ENCODE results near the gene RAPGEF6.
"Not testable (repeated sequence)": the region's sequence is repeated elsewhere in the genome, so short reads cannot be mapped to it uniquely, and the experiment has no call there.

The RAPGEF6 gene

DNA sequence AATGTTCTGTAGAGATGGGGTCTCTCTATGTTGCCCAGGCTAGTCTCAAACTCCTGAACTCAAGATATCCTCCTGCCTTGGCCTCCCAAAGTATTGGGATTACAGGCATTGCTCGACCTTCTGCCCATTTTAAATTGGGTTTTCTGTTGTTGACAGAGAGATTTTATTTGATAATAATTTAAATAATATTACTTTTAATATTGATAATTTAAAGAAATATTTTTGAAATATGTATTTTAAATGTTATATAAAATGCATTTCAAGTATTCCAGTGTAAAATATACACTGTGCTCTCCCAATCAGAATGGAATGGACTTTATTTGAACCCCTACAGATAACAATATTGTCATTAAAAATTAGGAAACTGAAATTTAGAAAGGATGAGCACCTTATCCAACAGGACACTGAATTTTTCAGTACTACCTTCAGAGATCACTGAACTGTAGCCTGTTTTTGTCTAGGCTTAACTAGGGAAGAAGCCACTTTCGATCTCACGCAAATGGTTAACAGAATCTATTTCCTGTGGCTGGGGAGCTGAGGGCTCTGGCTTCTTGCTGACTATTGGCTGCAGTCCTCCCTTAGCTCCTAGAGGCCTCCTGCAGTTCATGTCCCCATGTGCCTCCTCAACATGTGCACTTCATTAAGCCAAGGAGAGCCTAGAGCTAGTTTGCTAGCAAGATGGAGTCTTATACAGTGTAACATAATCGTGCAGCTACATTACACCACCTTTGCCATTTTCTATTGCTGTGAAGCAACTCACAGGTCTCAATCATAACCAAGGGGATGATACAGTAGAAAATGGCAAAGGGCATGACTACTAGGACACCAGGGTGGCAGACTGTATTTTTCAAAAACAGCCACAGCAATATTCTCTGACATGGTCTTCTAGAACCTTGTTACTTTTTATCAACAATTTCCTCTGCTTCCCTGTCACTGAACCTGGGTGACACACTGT, 221.1 kb downstream of the RAPGEF6 start:
- DNase-seq, result peak; percentile 51

DNA sequence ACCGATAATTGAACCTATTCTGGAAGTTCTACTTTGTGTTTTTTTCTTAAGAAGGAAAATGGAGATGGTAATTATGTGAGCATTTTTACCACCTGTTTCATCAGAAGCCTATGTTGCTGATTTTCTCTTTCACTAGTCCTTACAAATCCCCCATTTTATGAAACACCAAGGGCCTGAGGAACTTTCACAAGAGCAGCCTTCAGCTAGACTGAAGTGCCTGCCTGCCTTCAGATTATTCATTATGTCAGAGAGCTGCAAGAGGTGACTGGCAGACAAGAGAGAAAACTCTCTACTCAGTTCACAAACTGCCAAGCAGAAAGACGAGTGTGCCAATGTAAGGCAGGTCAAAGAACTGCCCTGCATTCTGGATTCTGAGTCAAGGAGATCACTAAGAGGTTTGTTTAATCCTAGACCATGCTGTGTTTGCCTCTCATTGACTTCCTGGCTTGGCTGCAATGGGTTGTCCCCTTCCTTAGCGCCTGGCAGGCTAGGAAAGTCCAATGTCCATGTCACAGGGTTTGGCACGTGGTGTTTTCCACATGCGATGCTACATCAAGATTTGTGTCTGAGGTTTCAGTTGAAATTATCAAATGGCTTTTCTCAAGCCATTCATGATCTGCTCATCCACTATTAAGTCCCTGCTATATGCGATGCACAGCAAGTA, 227.9 kb downstream of the RAPGEF6 start:
- DNase-seq, result no peak

DNA sequence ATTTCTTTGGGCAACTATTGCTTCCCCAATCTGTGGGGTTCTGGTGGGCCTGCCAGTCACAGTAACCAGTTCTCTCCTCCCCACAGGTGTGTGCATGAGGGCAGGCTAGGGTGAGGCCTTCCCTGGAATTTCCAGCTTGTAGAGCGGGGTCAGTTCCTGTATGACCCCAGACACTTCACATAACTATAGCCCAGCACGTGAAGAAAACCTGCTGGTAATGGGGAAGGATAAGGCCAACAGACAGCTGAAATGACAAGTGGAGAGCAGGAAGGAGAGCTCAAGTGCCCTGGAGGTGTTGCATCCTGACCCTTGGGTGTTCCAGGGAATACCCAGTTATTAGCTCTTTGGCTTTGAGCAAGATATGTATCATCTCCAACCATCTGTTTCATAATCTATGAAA, 229.0 kb downstream of the RAPGEF6 start:
- DNase-seq, result no peak

DNA sequence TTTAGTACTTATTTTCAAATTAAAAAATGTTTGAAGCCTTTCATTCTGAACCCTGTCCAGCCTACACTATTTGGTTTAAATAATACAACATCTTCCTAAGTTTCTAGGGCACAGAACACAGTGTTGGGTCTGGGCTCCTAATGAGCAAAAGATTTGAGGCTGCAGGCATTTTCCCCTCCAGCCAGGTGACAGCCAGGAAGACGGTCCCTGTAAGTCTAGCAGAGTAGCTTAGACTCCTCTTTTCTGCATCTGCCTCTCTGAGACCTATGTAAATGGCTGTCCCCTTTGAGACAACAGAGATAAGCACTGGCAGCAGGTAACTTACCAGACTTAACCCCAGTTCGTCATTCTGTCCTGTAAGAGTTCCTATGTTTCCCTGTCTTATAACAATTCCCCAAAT, 229.4 kb downstream of the RAPGEF6 start:
- no peak for DNase-seq

DNA sequence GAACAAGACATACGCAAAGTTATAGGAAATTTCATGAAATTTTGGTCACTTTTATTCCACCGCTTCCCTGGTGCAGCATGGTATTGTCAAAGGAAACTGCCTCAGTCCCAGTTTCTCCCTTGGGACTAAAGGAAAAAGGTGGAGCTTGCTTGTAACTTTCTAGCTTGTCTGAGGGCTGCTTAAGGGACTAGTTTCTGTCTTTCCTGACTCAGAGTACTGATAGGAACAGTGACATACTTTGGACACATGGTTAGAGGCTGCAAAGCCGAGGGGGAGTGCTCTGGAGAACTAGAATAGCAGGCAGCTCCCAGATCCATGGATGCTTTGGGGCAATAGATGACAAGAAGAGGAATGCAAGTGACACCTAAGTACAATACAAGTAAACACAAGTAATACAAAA, 234.4 kb downstream of the RAPGEF6 start:
- DNase-seq, result no peak

DNA sequence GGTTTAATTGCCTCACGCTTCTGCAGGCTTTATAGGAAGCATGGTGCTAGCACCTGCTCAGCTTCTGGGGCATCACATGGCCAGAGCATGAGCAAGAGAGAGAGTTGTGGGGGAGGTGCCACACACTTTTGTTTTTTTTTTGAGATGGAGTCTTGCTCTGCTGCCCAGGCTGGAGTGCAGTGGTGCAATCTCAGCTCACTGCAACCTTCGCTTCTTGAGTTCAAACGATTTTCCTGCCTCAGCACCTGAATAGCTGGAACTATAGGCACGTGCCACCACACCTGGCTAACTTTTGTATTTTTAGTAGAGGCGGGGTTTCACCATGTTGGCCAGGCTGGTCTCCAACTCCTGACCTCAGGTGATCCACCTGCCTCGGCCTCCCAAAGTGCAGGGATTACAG, 236.0 kb downstream of the RAPGEF6 start:
- not testable (repeated sequence) for DNase-seq

DNA sequence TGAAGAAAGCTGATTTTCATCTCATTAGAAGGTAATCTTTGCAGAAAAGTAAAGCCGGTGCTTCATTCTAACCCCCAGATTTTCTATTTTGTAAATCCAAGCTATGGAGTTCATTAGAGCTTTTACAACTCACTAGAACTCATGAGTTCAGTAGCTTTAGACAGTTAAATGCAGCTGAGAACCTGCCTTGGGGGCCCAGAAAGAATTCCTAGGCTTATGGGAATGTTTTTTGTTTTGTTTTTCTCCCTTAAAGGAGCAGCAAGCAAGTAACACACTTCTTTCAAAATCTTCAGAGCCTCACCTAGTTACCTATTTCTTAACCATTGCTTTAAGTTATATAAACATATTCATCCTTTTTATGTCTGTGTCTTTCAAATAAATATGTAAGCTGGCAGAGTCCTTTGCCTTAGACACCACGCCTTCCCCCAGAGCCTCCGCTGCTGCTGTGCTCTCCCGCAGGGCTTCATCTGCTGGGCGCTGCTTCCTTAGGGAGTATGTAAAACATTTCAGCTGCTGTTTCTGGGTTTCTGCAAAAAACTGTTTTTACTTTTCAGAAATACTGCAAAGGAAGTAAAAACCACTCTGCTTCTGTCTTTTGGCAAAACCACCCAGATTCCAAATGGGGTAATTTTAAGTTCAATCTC, 238.3 kb downstream of the RAPGEF6 start:
- no peak for DNase-seq

DNA sequence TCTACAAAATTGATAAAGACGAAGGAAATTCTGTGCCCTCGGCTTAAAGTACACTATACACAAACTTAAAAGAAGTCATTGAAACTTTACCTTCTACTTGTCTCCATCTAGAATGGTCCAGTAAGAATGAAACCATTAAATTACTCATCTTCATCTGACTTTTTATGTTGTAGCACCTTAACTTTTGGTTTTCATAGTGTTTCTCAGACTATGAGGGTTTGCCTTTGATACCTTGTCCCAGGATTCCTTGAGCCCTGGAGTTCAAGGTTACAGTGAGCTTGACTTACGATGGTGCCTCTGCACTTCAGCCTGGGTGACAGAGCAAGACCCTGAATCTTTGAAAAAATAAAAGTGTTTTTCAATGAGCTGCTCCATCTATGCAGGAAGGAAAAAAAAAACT, 239.0 kb downstream of the RAPGEF6 start:
- DNase-seq, result no peak

DNA sequence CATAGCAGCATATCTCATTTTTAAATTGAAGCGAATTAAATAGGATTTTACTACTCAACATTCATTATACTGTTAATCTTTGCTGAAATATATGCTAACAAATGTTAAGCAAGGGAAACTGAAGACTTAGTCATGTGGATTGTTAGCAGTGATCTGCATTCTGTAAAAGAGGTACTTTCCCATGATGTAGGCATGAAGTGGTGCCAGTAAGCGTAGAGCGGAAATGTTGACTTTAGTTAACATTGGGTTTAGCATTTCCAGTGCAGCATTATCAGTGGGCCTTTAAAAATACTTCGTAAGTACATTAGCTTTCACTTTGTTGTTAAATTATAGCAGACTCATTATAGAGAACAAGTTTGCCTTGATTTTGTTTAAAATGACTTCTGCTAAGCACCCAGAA, 240.9 kb downstream of the RAPGEF6 start:
- DNase-seq, result peak; percentile 90

DNA sequence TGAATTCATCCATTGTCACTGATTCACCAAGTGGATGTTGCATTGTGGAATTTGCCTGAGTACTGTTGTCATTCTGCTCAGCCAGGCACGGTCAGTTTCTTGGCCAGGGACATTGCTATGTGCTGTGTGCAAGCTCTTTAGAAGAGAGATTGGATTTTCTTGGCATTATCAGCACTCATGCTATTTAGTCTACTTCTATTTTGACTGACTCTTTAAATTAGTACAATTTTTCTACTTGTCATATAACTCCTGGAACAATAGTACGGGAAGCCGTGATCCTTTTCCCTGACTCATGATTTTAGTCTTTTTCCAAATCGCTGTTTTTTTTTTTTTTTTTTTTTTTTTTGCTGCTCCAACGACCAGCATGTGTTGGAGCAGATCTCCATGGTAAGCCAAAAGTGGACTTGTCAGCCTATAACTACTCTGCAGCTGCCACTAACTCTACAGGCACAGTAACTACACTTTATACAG, 241.5 kb downstream of the RAPGEF6 start:
- DNase-seq, result no peak

DNA sequence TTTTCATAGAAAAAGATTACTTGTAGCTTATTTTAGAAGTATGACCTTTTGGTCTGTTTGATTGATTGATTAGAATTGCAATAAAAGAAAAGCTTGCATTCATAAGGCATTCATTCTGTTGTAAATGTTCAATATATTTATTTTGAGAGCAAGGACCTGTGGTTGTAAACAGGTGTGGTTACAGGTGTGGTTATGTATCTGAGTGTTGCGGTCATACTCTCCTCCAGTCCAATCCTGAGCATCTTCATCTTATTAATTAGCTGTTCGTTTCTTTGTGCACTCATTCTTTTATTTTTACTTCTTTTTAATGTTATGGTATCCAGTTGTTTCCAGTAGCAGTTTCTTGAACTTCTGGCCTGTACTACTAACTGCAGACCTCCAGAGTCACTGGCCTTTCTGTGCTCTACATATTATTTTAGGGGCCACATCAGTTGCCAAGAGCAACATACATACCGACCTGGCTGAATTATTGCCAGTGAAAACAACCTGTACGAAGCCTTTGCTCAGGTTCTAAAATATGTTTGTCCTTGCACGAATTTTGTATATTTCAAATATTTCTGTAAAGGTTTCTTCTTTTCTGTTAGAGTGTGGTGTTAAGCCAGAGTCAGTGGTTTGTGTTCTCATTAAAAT, 242.4 kb downstream of the RAPGEF6 start:
- DNase-seq, result peak; percentile 55

DNA sequence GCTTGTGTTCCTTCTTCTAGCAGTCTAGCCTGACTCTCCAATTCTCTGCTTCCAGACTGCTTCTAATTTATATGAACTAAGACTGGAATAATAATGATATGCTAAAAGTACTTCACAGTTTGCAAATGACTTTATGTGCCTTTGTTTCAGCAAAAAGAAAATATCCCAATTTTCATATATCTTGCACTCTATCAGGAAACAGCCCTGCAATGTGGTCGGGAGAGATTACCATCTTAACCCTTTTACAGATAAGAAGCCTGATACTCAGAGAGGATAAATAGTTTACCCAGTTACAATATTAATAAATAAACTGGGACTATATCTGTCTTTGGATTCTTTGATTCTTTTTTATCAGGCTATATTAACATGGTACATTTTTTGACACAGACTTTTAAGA, 245.2 kb downstream of the RAPGEF6 start:
- DNase-seq, result no peak

DNA sequence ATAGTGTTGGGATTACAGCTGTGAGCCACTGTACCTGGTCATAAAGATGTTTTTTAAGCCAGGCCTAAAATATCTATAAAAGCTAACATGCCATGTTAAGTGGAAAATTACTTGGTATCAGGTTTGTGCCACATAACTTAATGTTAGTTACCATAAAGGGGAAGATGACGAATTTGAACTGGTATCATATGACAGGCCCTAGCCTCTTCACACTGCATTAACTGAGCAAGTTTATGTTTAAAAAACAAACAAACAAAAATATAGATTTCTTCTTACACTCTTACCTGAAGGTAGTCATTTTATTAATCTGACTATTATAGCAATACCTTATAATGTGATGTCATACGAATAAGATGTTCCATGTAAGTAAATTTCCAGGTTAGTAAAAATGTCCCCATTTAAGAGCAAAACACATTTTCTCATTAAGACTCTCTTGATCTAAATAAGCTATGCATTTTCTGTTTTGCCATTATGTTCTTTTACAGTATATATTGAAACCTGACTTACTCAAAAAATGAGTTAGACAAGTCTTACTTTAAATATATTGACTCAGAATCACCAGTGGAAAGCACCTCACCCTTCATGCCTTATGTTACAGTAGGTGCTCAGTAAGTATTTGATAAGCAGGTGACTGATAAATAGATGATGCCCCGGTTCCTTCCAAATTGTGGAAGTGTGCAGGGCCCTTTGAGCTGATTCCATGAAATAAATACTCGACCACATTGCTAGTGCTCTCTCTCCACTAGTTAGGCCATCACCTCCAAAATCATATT, 245.7 kb downstream of the RAPGEF6 start:
- DNase-seq, result no peak

DNA sequence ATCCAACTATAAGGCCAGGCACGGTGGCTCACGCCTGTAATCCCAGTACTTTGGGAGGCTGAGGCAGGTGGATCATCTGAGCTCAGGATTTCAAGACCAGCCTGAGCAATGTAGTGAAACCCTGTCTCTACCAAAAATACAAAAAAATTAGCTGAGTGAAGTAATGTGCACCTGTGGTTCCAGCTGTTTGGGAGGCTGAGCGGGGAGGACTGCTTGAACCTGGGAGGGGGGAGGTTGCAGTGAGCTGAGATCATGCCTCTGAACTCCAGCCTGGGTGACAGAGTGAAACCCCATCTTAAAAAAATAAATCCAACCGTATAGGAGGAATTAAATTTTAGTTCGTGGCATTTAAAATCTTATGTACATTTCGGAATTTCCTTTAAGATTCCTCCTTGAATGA, 247.8 kb downstream of the RAPGEF6 start:
- no peak for DNase-seq

DNA sequence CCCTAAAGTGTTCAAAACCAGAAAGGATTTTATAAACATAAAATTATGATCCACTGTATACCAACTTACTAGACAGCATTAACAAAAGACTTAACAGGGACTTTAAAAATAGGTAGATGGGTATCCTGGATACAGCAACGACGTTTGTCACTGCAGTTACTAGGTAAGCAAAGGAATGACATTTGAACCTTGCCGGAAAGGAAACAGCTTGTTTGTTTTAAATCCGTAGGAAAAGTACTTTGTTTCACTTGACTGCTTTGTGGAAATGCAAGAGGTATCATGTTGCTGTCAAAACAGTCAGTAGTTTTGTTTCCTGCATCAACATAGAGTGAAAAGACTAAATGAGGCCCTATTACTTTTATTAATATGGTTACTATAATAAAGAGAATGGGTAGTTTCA, 248.2 kb downstream of the RAPGEF6 start:
- no peak for DNase-seq

DNA sequence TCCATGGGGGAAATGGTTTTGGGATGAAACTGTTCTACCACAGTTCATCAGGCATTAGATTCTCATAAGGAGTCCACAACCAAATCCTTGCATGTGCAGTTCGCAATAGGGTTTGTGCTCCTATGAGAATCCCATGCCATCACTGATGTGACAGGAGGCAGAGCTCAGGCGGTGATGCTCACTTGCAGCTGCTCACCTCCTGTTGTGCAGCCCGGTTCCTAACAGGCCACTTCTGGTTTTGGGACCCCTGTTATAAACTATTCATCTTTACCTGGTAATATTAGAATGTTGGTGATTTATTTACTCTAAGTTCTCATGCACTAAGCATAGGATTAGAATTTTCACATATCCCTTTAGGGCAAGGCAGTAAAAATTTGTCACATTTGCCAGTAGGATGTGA, 248.9 kb downstream of the RAPGEF6 start:
- DNase-seq, result no peak

DNA sequence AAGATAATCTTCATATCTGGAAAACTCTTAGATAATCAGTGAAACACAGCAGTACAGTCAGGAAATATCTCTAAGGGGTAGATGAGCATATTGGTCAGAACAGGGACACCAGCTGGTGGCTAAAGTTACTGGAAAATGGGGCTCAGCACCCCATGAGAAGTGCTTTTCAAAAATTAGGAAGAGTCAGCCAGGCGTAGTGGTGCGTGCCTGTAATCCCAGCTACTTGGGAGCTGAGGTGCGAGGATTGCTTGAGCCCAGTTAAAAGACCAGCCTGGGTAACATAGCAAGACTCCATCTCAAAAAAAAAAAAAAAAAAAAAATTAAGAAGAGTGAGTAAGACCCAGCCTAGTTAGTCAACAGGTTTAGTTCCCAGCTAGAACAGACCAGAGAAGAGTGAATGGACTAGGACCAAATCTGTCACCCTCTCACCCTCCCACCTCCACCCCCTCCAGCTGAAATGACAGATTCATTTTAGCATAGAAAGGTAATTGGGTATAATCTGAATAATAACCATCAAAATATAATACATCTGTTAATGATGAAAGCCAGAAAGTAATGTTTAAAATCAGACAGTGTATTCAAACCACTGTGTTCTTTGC, 250.3 kb downstream of the RAPGEF6 start:
- DNase-seq, result no peak

DNA sequence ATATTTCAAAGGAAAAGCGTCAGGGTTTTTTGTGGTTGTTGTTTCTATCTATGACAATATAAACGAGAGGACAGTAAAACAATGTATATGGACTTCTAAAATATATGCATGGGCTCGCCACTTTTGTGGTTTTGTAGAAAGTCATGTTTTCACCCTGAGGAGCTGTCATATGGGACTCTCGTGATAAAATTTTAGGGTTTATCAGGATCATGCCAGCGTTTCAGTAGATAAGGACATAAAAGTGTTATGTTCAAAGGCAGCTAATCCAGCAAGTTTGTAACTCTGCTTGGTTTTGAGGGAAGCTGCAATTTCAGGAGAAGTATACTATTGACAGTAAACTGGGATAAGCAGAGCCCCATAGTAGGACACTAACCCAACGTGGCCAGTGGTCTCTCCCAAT, 250.9 kb downstream of the RAPGEF6 start:
- no peak for DNase-seq

DNA sequence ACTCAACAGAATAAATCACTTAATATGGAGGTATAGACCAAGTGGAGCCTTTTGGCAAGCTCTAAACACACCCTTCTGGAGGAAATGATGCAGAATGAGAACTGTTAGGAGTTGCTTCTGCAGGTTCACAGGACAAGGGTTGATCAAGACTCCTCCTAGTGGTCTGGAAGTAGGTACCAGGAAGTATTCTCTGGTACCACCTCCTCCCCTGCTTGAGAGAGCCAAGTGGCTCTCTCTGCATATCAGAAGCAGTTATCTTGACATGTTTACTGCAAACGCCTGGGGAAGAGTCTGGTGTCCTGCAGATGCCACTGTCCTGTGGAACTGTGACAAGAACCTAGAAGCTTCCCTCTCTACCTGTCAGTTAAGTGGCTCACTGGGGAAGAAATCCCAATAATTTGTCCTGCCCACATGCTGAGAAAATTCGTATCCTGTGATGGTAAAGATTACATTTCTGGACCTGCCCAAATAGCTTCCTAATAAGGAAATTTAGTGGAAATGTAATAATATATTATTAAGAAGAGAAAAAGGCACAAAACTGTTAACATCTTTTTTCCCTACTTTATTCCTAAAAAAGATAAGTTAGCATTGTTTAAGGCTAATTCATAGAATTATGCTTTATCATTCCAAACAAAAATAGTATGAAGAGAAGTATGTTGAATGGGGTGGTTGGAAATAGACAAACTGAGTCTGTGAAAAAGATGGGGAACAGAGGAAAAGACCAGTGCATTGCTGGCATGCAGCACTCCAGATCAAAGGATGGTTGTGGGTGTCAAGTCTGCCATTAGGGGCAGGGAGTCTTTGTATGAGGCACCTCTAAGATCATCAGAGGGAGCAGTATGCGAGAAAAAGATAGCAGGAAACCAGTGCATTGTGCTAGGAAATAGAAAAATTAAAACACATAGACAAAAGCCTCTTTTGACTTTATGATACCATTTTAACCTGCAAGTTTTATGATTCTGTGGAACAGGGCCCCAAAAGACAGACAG, 252.3 kb downstream of the RAPGEF6 start:
- peak; percentile 92 for DNase-seq

DNA sequence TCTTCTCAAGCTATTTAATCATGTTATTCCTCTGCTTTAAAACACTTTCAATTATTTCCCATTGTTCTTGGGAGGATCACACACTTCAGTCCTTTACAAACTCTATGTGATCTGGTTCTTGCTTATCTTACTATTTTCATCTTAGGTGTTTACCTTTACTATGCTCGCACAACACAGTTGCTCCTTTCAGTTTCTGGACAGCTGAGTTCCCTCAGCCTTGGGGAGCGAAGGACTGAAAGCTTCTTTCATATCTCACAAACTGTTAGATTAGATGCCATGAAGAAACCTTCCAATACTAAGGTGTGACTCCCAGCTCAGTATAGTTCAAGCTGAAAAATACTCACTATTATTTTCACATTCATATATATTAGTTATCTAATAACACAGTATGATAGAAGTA, 253.3 kb downstream of the RAPGEF6 start:
- peak; percentile 52 for DNase-seq

DNA sequence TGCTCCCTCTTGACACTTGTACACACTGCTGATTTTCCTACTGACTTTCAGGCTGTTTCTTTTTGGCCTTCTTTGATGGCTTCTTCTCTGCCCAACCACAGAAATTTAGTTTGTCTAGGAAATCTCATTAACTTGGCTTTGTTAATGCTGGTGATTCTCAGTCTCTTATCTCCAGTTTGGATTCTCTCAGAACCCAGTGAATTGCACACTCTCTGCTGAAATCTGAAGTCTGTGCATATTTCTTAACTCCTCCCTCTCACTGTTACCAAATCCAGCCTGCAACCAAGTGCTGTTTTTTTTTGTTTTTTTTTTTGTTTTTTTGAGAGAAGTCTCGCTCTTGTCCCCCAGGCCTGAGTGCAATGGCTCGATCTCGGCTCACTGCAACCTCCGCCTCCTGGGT, 254.0 kb downstream of the RAPGEF6 start:
- DNase-seq, result peak; percentile 56

All from CD4-positive, alpha-beta T cell treated with Interleukin-10 for 1 hour (primary cell).